ENCODE measurements around the gene RAVER1.

- TF ChIP-seq GLIS3 (CRISPR knock-in tag; IDR thresholded peaks at IDR 0.05) (no peak), PATZ1 (CRISPR knock-in tag; IDR thresholded peaks at IDR 0.05; ENCODE audit: borderline replicate concordance) (no peak), PPARA (CRISPR knock-in tag; IDR thresholded peaks at IDR 0.05; ENCODE audit: borderline replicate concordance) (no peak), POU6F1 (CRISPR knock-in tag; IDR thresholded peaks at IDR 0.05; ENCODE audit: borderline replicate concordance, low read depth) (no peak), SNAI2 (CRISPR knock-in tag; IDR thresholded peaks at IDR 0.05) (no peak), CREB5 (CRISPR knock-in tag; IDR thresholded peaks at IDR 0.05; ENCODE audit: low read depth) (no peak), ZFP3 (CRISPR knock-in tag; IDR thresholded peaks at IDR 0.05) (no peak), RARB (CRISPR knock-in tag; IDR thresholded peaks at IDR 0.05) (no peak), ISL1 (CRISPR knock-in tag; IDR thresholded peaks at IDR 0.05) (no peak), CSDC2 (CRISPR knock-in tag; IDR thresholded peaks at IDR 0.05) (no peak), TSHZ2 (CRISPR knock-in tag; IDR thresholded peaks at IDR 0.05) (no peak)
These were observed 15.4 kb downstream of the RAVER1 start for GRCh38 chr19:10317857-10318462.
